Esophagus squamous epithelium (tissue), 5 donors: Measurements from ENCODE around the gene PARP15. TPM values are rescaled to one million over a fixed set of nuclear protein-coding genes. Genes with fewer than 3 reads are reported as not detected.
"Not testable (repeated sequence)": the region's sequence is repeated elsewhere in the genome, so short reads cannot be mapped to it uniquely, and the experiment has no call there.

ENCODE experiments used
- DNase-seq: peaks from one replicate; lab custom pipeline; 2025; lab: John Stamatoyannopoulos, UW
- H3K27ac ChIP-seq, 4 donors: fragments of 200-600 bp; sonication (generic); one replicate each; pipeline ENCODE4 v1.5.1; 2016 to 2019; ENCODE audit warnings: mild to moderate bottlenecking in 1 of 4
- H3K27me3 ChIP-seq, 4 donors: fragments of 200-600 bp; sonication (generic); 1 replicate in 3 of 4; 2 replicates in 1 of 4; pipeline versions ENCODE4 v1.5.1 to v1.6.0; 2017 to 2021; ENCODE audit warnings: antibody characterized with exemption in 1 of 4
- H3K36me3 ChIP-seq, 3 donors: fragments of 200-600 bp; sonication (generic); one replicate each; pipeline ENCODE4 v1.5.1; 2016 to 2019
- H3K4me1 ChIP-seq, 3 donors: fragments of 200-600 bp; sonication (generic); one replicate each; pipeline ENCODE4 v1.5.1; 2017 to 2019
- H3K4me3 ChIP-seq, 4 donors: fragments of 200-600 bp; sonication (generic); 1 replicate in 3 of 4; 2 replicates in 1 of 4; pipeline ENCODE4 v1.5.1; 2016 to 2019; ENCODE audit warnings: mild to moderate bottlenecking in 2 of 4, moderate library complexity in 1 of 4
- H3K9me3 ChIP-seq, 3 donors: fragments of 200-600 bp; sonication (generic); one replicate each; pipeline ENCODE4 v1.5.1; 2016 to 2019
- CTCF ChIP-seq, 6 experiments: fragments of 450-650 bp in 4 of 6; fragments of 200-600 bp in 2 of 6; sonication (generic) in 2 of 6; IDR thresholded peaks; one replicate each; pipeline ENCODE4 v1.5.1; 2016 to 2019; ENCODE audit warnings: antibody characterized with exemption in 6 of 6, mild to moderate bottlenecking in 4 of 6, moderate library complexity in 4 of 6
- POLR2A ChIP-seq, 4 donors: fragments of 450-650 bp; IDR thresholded peaks; one replicate each; pipeline ENCODE4 v1.6.1; 2017; ENCODE audit warnings: antibody characterized with exemption in 4 of 4, mild to moderate bottlenecking in 4 of 4, moderate library complexity in 3 of 4
- WGBS, 2 donors: methylation state at CpG; one replicate each; pipeline ENCODE4 v1.1.5; 2018; 5-methylcytosine and 5-hydroxymethylcytosine counted together
- intact Hi-C: fragments of 100-400 bp; cut with DNase I; formaldehyde crosslinking; loops from one replicate; pipeline ENCODE4 v1.15.0; 2022
- total RNA-seq, 4 donors: library from RNA; depleted of rRNA; stranded (reverse); fragments of >200 nt; gene quantifications; one replicate each; pipeline ENCODE4 v1.1.0, GENCODE V29; 2016
- donor health status: DM: yes; HTN: yes; CAD: no.

The PARP15 gene
- total RNA-seq, 4 donors from 2014 or later, result 0.08 to 2.3 (median 0.42) TPM

DNA sequence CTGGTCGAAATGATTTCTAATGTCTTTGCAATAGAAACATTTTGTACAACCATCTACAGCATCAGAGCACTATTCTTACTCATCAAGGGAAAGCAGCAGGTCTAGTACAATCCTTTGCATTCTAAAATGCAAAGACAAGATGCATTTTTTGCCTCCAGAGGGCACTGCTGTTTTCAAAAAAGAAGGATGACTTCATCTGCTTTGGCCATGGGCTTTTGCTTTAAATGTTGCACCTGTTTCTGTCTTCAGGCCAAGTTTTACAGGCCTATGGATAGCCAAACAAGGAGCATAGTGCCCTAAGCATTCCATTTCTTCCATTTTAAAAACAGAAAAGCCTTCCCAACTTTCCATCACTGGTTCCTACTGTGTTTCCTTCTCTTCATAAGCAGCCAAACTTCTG lies 16.8 kb upstream of the PARP15 start:
- H3K4me3 ChIP-seq, result no peak overlapping the region
- no peaks in the 10 kb centered on the region for H3K9me3 ChIP-seq
- DNase-seq, result no peak
- 60 to 94% methylated on average over 1 of the region's 1 CpG for WGBS, 2 donors
- intact Hi-C loops, result loop anchor here (5.0 kb wide), 1 partner anchor 117 kb away; no protein-coding TSS in a partner anchor
- no peak overlapping the region for H3K27ac ChIP-seq
- TF ChIP-seq CTCF (IDR thresholded peaks at IDR 0.05), result peak; percentile 31 to 73 (median 58)
- TF ChIP-seq POLR2A (IDR thresholded peaks at IDR 0.05), result no peak
- H3K4me1 ChIP-seq, result peaks cover 9 to 42% (median 19%) of the 10 kb centered on the region in 3 donors
- peaks cover 7 to 42% (median 14%) of the 10 kb centered on the region in 3 donors for H3K36me3 ChIP-seq
- H3K27me3 ChIP-seq, result no peaks in the 10 kb centered on the region

GRCh38 chr3:122562923-122563716 lies 14.3 kb upstream of the PARP15 start:
- no peak for DNase-seq
- 46 to 54% methylated on average over 5 of the region's 5 CpGs for WGBS, 2 donors
- Histone ChIP-seq H3K4me3 (peak overlapping the region; percentile 75 to 92 (median 84)), H3K9me3 (no peaks in the 10 kb centered on the region), H3K4me1 (peaks cover 9 to 60% (median 19%) of the 10 kb centered on the region in 3 donors), H3K27me3 (no peaks in the 10 kb centered on the region), H3K36me3 (peaks cover under 1 to 43% (median 14%) of the 10 kb centered on the region in 3 donors), H3K27ac (peak overlapping the region; percentile 94 to 99 (median 97))
- intact Hi-C loops, result loop anchor here (5.0 kb wide), 1 partner anchor 114 kb away; no protein-coding TSS in a partner anchor
- TF ChIP-seq CTCF (IDR thresholded peaks at IDR 0.05), result no peak
- TF ChIP-seq POLR2A (IDR thresholded peaks at IDR 0.05), result no peak

GRCh38 chr3:122563717-122564025 lies 13.8 kb upstream of the PARP15 start:
- H3K27ac ChIP-seq, result peak overlapping the region; percentile 94 to 99 (median 97)
- DNase-seq, result no peak
- H3K4me1 ChIP-seq, result peaks cover 9 to 60% (median 19%) of the 10 kb centered on the region in 3 donors
- WGBS, 2 donors, result 11 to 20% methylated on average over 5 of the region's 5 CpGs
- H3K36me3 ChIP-seq, result peaks cover 0 to 43% (median 11%) of the 10 kb centered on the region in 3 donors
- intact Hi-C loops, result loop anchor here (5.0 kb wide), 1 partner anchor 114 kb away; no protein-coding TSS in a partner anchor
- no peaks in the 10 kb centered on the region for H3K27me3 ChIP-seq
- no peaks in the 10 kb centered on the region for H3K9me3 ChIP-seq
- TF ChIP-seq POLR2A (IDR thresholded peaks at IDR 0.05) (no peak), CTCF (IDR thresholded peaks at IDR 0.05) (no peak)
- peak overlapping the region; percentile 75 to 92 (median 84) for H3K4me3 ChIP-seq

DNA sequence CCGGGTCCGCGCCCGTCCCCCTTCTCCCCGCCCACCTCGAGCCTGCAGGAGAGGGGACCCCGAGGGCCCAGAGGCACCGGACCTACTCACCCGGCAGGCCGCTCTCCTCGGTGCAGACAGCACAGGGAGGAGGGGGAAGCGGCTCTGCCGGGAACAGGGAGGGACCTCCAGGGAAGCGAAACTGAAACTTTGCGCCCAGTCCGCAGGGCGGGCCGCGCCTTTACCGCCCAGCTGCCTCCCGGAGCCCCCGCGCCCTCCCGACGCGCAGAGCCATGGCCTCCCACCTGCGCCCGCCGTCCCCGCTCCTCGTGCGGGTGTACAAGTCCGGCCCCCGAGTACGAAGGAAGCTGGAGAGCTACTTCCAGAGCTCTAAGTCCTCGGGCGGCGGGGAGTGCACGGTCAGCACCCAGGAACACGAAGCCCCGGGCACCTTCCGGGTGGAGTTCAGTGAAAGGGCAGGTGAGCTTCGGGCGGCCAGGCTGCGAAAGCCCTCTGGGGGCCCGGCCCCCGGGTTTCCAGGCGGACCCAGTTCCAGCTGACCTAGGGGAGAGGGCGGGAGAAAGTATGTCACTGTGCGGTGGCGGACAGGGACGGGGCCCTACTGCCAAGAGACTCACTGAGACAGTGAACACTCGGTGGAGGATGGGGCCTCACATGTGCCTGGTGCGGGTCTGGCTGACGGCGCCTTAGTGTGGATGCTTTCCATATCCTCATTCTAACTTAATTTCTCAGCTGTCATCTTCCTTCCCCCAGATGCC lies 13.1 kb upstream of the PARP15 start, which contains the start of the genes DTX3L and PARP9:
DTX3L (plus strand) TSS at position 184 of the 758 bp plus-strand sequence; CDS start at position 273, 89 bp downstream.
PARP9 (minus strand) TSS at position 146 of the 758 bp plus-strand sequence. CDS start 4,680 bp downstream, outside the sequence.
- H3K9me3 ChIP-seq, result no peaks in the 10 kb centered on the region
- intact Hi-C loops, result loop anchor here (5.0 kb wide), 1 partner anchor 113 kb away; no protein-coding TSS in a partner anchor
- H3K4me1 ChIP-seq, result peaks cover 9 to 60% (median 19%) of the 10 kb centered on the region in 3 donors
- WGBS, 2 donors, result 0% methylated on average over 15 to 21 of the region's 56 CpGs
- TF ChIP-seq CTCF (IDR thresholded peaks at IDR 0.05) (no peak), POLR2A (IDR thresholded peaks at IDR 0.05) (peak in 2 of 4 donors; percentile 53 to 80)
- no peaks in the 10 kb centered on the region for H3K27me3 ChIP-seq
- DNase-seq, result peak; percentile 16
- H3K4me3 ChIP-seq, result peak within 1 kb of the TSS; percentile 75 to 92 (median 84)
- H3K36me3 ChIP-seq, result peaks cover 0 to 43% (median 13%) of the 10 kb centered on the region in 3 donors
- peak within 1 kb of the TSS; percentile 94 to 99 (median 97) for H3K27ac ChIP-seq

DNA sequence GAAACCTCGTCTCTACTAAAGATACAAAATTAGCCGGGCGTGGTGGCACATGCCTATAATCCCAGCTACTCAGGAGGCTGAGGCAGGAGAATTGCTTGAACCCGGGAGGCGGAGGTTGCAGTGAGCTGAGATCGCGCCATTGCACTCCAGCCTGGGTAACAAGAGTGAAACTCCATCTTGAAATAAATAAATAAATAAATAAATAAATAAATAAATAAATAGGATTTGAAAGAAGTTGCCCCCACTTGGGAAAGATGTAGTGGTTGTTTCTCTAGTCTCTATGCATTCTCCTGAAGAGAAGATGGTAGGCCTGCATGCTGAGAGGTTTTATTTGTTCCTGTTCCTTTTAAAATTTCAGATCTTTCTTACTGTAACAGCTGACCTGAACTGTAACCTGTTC lies 9.3 kb upstream of the PARP15 start:
- Histone ChIP-seq H3K4me1 (peaks cover under 1 to 45% (median 15%) of the 10 kb centered on the region in 3 donors), H3K36me3 (peaks cover 6 to 72% (median 28%) of the 10 kb centered on the region in 3 donors)
- H3K27ac ChIP-seq, H3K27me3 ChIP-seq, H3K9me3 ChIP-seq, H3K4me3 ChIP-seq, DNase-seq, intact Hi-C loops: not testable (repeated sequence)
- 93 to 97% methylated on average over 5 to 7 of the region's 7 CpGs for WGBS, 2 donors
